Measurements from ENCODE around the gene MRPL1.

DNA sequence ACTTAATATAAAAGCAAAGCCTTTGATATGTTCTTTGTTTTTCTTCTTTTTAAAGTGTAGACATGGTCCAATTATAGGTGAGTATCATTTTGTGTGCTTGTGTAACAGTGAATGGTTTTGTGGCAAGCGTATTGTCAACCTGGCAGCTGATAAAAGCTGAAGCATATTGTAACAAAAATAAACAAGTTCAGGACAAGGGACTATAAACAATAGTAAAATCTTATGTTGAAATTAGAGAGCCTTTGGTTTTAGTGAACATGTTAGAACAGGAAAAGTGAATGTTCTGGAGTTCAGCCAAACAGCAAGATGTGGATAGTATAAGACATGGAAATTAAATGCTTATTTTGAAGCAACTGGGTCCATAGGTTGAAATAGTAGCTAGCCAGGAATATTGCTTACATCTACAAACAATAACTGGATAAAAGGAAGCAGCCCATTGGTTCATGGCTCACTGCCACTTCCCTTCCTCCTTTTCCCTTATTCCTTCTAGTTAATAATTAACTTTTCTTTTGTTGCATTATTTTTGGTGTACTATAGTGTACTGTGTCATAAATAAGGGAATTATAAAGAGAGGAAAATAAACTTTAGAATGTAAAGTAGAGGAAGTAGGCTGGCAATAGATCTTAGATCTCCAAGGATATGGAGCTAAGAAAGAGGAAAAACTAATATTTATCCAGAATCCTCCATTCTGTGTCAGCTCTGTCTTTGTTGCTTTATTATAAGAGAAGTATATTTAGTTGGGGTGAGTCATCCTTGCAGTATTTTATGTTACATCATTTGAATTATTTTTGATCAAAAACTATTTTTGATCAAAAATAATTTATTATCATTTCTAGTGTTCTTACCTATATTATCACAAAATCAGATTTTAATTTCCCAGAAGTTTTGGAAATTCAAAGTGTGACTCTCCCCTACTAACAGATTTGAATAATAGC is 65.6 kb downstream of the MRPL1 start:
- no peak for TF ChIP-seq TCF7L2 (IDR thresholded peaks at IDR 0.05; ENCODE audit: low read depth, low read length)
- TF ChIP-seq CTCF (IDR thresholded peaks at IDR 0.05) = no peak
- TF ChIP-seq POLR2AphosphoS5 (IDR thresholded peaks at IDR 0.05; ENCODE audit: low read depth, low read length) = no peak

Data from Panc1 (cell line).